H1 (cell line): ENCODE data around the gene TBP.

Experiments used
- ATF3 ChIP-seq: IDR thresholded peaks from 2 replicates; pipeline ENCODE4 v1.6.1; 2011; ENCODE audit warnings: low read depth, mild to moderate bottlenecking, low read length; ENCODE audit not compliant: insufficient read depth
- BACH1 ChIP-seq: IDR thresholded peaks from 2 replicates; pipeline ENCODE4 v1.6.1; 2012; ENCODE audit warnings: low read length, improper control_type of control experiment
- CHD1 ChIP-seq: IDR thresholded peaks from 2 replicates; pipeline ENCODE4 v1.6.1; 2012; ENCODE audit warnings: low read depth, low read length, improper control_type of control experiment
- CREB1 ChIP-seq: IDR thresholded peaks from 2 replicates; pipeline ENCODE4 v1.6.1; 2012; ENCODE audit warnings: inconsistent platforms
- POLR2A ChIP-seq, 2 experiments: IDR thresholded peaks; 1 replicate in 1 of 2; 2 replicates in 1 of 2; pipeline ENCODE4 v1.6.1; 2011; ENCODE audit warnings: low read depth in 2 of 2, low read length in 2 of 2, mild to moderate bottlenecking in 2 of 2; ENCODE audit errors: control extremely low read depth in 1 of 2
- RAD21 ChIP-seq, 2 experiments: IDR thresholded peaks in 1 of 2; conservative IDR thresholded peaks in 1 of 2; 2 replicates each; pipeline ENCODE4 v1.6.1; 2011; ENCODE audit warnings: low read depth in 2 of 2, low read length in 2 of 2, improper control_type of control experiment in 1 of 2, inconsistent platforms in 1 of 2, mild to moderate bottlenecking in 1 of 2, moderate library complexity in 1 of 2
- TF ChIP-seq, protein P1 (sequence below), 3 experiments: IDR thresholded peaks; 1 replicate in 2 of 3; 2 replicates in 1 of 3; pipeline versions ENCODE4 v1.5.1 to v1.6.1; 2011; ENCODE audit warnings: low read length in 3 of 3, mild to moderate bottlenecking in 3 of 3, inconsistent platforms in 2 of 3, low read depth in 1 of 3, moderate library complexity in 1 of 3; ENCODE audit not compliant: insufficient read depth in 1 of 3; ENCODE audit errors: control extremely low read depth in 1 of 3

DNA sequence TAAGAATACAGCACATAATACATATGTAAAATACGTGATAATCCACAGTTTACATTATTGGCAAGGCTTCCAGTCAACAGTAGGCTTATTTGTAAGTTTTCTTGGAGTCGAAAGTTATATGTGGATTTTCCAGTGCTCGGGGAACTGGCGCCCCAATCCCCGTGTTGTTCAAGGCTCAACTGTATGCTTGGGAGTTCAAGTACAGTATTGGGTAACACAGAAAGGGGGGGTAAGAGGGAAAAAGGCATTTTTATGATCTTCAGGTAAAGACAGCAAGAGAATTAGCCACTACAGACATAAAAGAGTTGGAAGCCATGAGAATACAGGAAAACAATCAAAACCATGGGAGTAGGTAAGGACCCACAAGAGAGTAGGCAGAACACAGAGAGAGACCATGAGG lies 17.5 kb upstream of the TBP start:
- TF ChIP-seq, protein P1, sequence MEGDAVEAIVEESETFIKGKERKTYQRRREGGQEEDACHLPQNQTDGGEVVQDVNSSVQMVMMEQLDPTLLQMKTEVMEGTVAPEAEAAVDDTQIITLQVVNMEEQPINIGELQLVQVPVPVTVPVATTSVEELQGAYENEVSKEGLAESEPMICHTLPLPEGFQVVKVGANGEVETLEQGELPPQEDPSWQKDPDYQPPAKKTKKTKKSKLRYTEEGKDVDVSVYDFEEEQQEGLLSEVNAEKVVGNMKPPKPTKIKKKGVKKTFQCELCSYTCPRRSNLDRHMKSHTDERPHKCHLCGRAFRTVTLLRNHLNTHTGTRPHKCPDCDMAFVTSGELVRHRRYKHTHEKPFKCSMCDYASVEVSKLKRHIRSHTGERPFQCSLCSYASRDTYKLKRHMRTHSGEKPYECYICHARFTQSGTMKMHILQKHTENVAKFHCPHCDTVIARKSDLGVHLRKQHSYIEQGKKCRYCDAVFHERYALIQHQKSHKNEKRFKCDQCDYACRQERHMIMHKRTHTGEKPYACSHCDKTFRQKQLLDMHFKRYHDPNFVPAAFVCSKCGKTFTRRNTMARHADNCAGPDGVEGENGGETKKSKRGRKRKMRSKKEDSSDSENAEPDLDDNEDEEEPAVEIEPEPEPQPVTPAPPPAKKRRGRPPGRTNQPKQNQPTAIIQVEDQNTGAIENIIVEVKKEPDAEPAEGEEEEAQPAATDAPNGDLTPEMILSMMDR (IDR thresholded peaks at IDR 0.05; ENCODE audit: control extremely low read depth in 1 of 3, insufficient read depth in 1 of 3, low read depth in 1 of 3, low read length in 3 of 3): no peak
- TF ChIP-seq ATF3 (no peak), POLR2A (IDR thresholded peaks at IDR 0.05; ENCODE audit: control extremely low read depth in 1 of 2, low read depth in 2 of 2, low read length in 2 of 2) (no peak), CHD1 (no peak), BACH1 (no peak), CREB1 (no peak), RAD21 (IDR thresholded peaks at IDR 0.05 in 1 of 2, conservative IDR thresholded peaks at IDR 0.05 in 1 of 2; ENCODE audit: low read depth in 2 of 2, low read length in 2 of 2) (no peak)
